Activated CD8-positive, alpha-beta T cell treated with anti-CD3 and anti-CD28 coated beads for 36 hours (primary cell): ENCODE data around the gene NCAPH2. TPM values are rescaled to one million over a fixed set of nuclear protein-coding genes. Genes with fewer than 3 reads are reported as not detected.

Experiments
- ATAC-seq: fragments of 200-7000 bp; cut with Tn5 transposase; one replicate; pipeline ENCODE4 v1.10.0; 2021; ENCODE audit warnings: mild to moderate bottlenecking, moderate library complexity
- CTCF ChIA-PET: fragments of 350-600 bp; sonication (Branson Sonifier 250); formaldehyde crosslinking; loops from one replicate; lab custom pipeline; 2021; ENCODE audit warnings: antibody characterized with exemption; lab: Charles Lee
- POLR2A ChIA-PET: fragments of 350-600 bp; sonication (Branson Sonifier 250); formaldehyde crosslinking; loops from one replicate; lab custom pipeline; 2021; ENCODE audit warnings: antibody characterized with exemption; lab: Charles Lee
- DNase-seq: peaks from one replicate; pipeline ENCODE4 v3.0.0-alpha.2; 2020
- H3K27ac Mint-ChIP-seq: one replicate; pipeline ENCODE4 v1.8.0; 2021; ENCODE audit warnings: mild to moderate bottlenecking, mixed read lengths
- H3K27me3 Mint-ChIP-seq: one replicate; pipeline ENCODE4 v1.8.0; 2021; ENCODE audit warnings: mixed read lengths
- H3K36me3 Mint-ChIP-seq: one replicate; pipeline ENCODE4 v1.8.0; 2021; ENCODE audit warnings: low read depth, mixed read lengths
- H3K4me1 Mint-ChIP-seq: one replicate; pipeline ENCODE4 v1.8.0; 2021; ENCODE audit warnings: low read depth, mixed read lengths
- H3K4me3 Mint-ChIP-seq: one replicate; pipeline ENCODE4 v1.8.0; 2021; ENCODE audit warnings: mild to moderate bottlenecking, moderate library complexity, mixed read lengths
- H3K9me3 Mint-ChIP-seq: one replicate; pipeline ENCODE4 v1.8.0; 2021; ENCODE audit warnings: mixed read lengths
- CTCF ChIP-seq: fragments of 200-600 bp; IDR thresholded peaks from one replicate; pipeline ENCODE4 v1.8.0; 2022; ENCODE audit warnings: antibody characterized with exemption, mild to moderate bottlenecking
- intact Hi-C: fragments of 100-400 bp; cut with micrococcal nuclease; formaldehyde crosslinking; loops from one replicate; pipeline ENCODE4 v1.10.0; 2022
- total RNA-seq, 2 experiments: library from RNA; stranded (reverse); gene quantifications; one replicate each; pipeline ENCODE4 v1.2.3, GENCODE V29; 2021

The NCAPH2 gene
- total RNA-seq, 2 experiments from 2014 or later = 121 to 126 TPM

GRCh38 chr22:50544746-50545253 lies 36.8 kb downstream of the NCAPH2 start:
- ChIA-PET POLR2A (interaction anchor here (0.7 to 4.3 kb wide), 7 partner anchors 12 to 86 kb away, joined by 3 to 23 read pairs (median 7); partner anchors contain the start of genes SCO2 and TYMP), CTCF (interaction anchor here (0.9 to 4.6 kb wide), 9 partner anchors 10 to 76 kb away, joined by 3 to 32 read pairs (median 5); partner anchors contain the start of genes SCO2 and SYCE3)
- Mint-ChIP-seq H3K36me3 (peaks cover 2% of the 10 kb centered on the region), H3K4me1 (peaks cover 53% of the 10 kb centered on the region), H3K9me3 (no peaks in the 10 kb centered on the region), H3K4me3 (peak overlapping the region; percentile 38), H3K27ac (peak overlapping the region; percentile 80), H3K27me3 (no peaks in the 10 kb centered on the region)
- intact Hi-C loops = no loop called here
- DNase-seq (peak; percentile 61), ATAC-seq (no peak)
- TF ChIP-seq CTCF = no peak

GRCh38 chr22:50545522-50546325 lies 37.7 kb downstream of the NCAPH2 start, which contains the start of gene KLHDC7B:
Gene KLHDC7B (plus strand): TSS chr22:50545899. CDS start chr22:50546244, 345 bp downstream.
- H3K36me3 Mint-ChIP-seq = peaks cover 2% of the 10 kb centered on the region
- peak; percentile 28 for ATAC-seq
- TF ChIP-seq CTCF = peak; percentile 27
- peaks cover 56% of the 10 kb centered on the region for H3K4me1 Mint-ChIP-seq
- ChIA-PET POLR2A (interaction anchor here (0.8 to 4.3 kb wide), 8 partner anchors 10 to 76 kb away, joined by 3 to 23 read pairs (median 5); partner anchors contain the start of genes SCO2 and TYMP), CTCF (interaction anchor here (0.9 to 4.6 kb wide), 10 partner anchors 9 to 75 kb away, joined by 3 to 32 read pairs (median 4); partner anchors contain the start of genes SCO2 and SYCE3)
- peak within 1 kb of the TSS; percentile 80 for H3K27ac Mint-ChIP-seq
- peak within 1 kb of the TSS; percentile 39 for H3K4me3 Mint-ChIP-seq
- peak; percentile 64 for DNase-seq
- no peaks in the 10 kb centered on the region for H3K27me3 Mint-ChIP-seq
- H3K9me3 Mint-ChIP-seq = no peaks in the 10 kb centered on the region
- intact Hi-C loops = no loop called here

- ChIA-PET CTCF (interaction anchor here (1.0 to 4.6 kb wide), 8 partner anchors 9 to 76 kb away, joined by 3 to 32 read pairs (median 7); partner anchors contain the start of genes SCO2 and SYCE3), POLR2A (interaction anchor here (0.8 to 5.7 kb wide), 12 partner anchors 8 to 75 kb away, joined by 3 to 43 read pairs (median 12); partner anchors contain the start of genes SCO2, SYCE3 and TYMP)
- no peak for DNase-seq
- no peaks in the 10 kb centered on the region for H3K27me3 Mint-ChIP-seq
- H3K4me3 Mint-ChIP-seq = peak overlapping the region; percentile 39
- TF ChIP-seq CTCF = no peak
- peaks cover 48% of the 10 kb centered on the region for H3K4me1 Mint-ChIP-seq
- peak overlapping the region; percentile 80 for H3K27ac Mint-ChIP-seq
- no peaks in the 10 kb centered on the region for H3K9me3 Mint-ChIP-seq
- H3K36me3 Mint-ChIP-seq = no peaks in the 10 kb centered on the region
- intact Hi-C loops = no loop called here
- ATAC-seq = no peak
Observed at GRCh38 chr22:50546326-50547262, 38.6 kb downstream of the NCAPH2 start.

- intact Hi-C loops = no loop called here
- ATAC-seq (no peak), DNase-seq (peak; percentile 31)
- Mint-ChIP-seq H3K4me3 (peak overlapping the region; percentile 57), H3K36me3 (no peaks in the 10 kb centered on the region), H3K4me1 (peaks cover 40% of the 10 kb centered on the region), H3K27me3 (no peaks in the 10 kb centered on the region), H3K27ac (peak overlapping the region; percentile 77), H3K9me3 (no peaks in the 10 kb centered on the region)
- POLR2A ChIA-PET = interaction anchor here (0.8 to 5.7 kb wide), 13 partner anchors 8 to 80 kb away, joined by 3 to 43 read pairs (median 6); partner anchors contain the start of genes CHKB, SCO2, SYCE3 and TYMP
- TF ChIP-seq CTCF = no peak
- CTCF ChIA-PET = interaction anchor here (1.0 to 4.6 kb wide), 9 partner anchors 8 to 271 kb away, joined by 3 to 32 read pairs (median 9); partner anchors contain the start of genes SCO2, SYCE3 and TYMP
Observed at GRCh38 chr22:50547263-50547985, 39.4 kb downstream of the NCAPH2 start.
